ENCODE measurements around the gene AHNAK2. TPM values are rescaled to one million over a fixed set of nuclear protein-coding genes. Genes with fewer than 3 reads are reported as not detected.

The AHNAK2 gene
- total RNA-seq, 2 donors from 2014 or later = 5.1 to 21.5 TPM

DNA sequence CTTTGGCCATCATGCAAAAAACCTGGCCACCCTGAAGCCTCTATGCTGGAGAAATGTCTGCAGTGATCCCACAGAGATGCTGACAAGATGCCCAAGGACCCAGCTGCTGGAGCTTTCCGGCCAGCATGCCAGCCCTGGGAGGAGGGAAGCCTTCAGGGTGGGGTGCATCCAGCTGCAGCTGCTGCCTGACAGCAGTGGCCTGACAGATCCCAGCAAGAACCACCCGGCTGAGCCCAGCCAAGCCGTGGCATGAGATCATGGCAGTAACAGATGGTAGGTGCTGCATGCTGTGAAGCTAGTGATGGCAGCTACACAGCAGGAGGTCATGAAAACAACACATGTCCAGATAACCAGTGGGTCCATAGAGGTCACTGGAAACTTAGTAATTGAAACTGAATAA lies 21.2 kb upstream of the AHNAK2 start:
- no peak overlapping the region for H3K27ac ChIP-seq
- H3K9ac ChIP-seq (ENCODE audit: low read depth in 2 of 2, low read length in 2 of 2) = no peak overlapping the region
- H3K4me1 ChIP-seq = no peaks in the 10 kb centered on the region
- no peak overlapping the region for H3K4me3 ChIP-seq
- TF ChIP-seq CTCF (IDR thresholded peaks at IDR 0.05) = no peak
- no peaks in the 10 kb centered on the region for H3K9me3 ChIP-seq
- no peaks in the 10 kb centered on the region for H3K27me3 ChIP-seq
- H3K36me3 ChIP-seq = no peaks in the 10 kb centered on the region
- DNase-seq = no peak
- intact Hi-C loops (cut with DNase I) = no loop called here

GRCh38 chr14:104998801-104999200 lies 20.6 kb upstream of the AHNAK2 start:
- H3K4me3 ChIP-seq = no peak overlapping the region
- intact Hi-C loops (cut with DNase I) = no loop called here
- no peaks in the 10 kb centered on the region for H3K9me3 ChIP-seq
- H3K27ac ChIP-seq = no peak overlapping the region
- TF ChIP-seq CTCF (IDR thresholded peaks at IDR 0.05) = no peak
- H3K27me3 ChIP-seq = no peaks in the 10 kb centered on the region
- H3K4me1 ChIP-seq = no peaks in the 10 kb centered on the region
- H3K36me3 ChIP-seq = no peaks in the 10 kb centered on the region
- DNase-seq = no peak
- no peak overlapping the region for H3K9ac ChIP-seq (ENCODE audit: low read depth in 2 of 2, low read length in 2 of 2)

GRCh38 chr14:104996483-104996882 lies 18.3 kb upstream of the AHNAK2 start:
- no peak for DNase-seq
- H3K27me3 ChIP-seq = no peaks in the 10 kb centered on the region
- intact Hi-C loops (cut with DNase I) = no loop called here
- H3K9me3 ChIP-seq = no peaks in the 10 kb centered on the region
- H3K4me3 ChIP-seq = no peak overlapping the region
- H3K4me1 ChIP-seq = no peaks in the 10 kb centered on the region
- no peak for TF ChIP-seq CTCF (IDR thresholded peaks at IDR 0.05)
- no peak overlapping the region for H3K9ac ChIP-seq (ENCODE audit: low read depth in 2 of 2, low read length in 2 of 2)
- H3K27ac ChIP-seq = no peak overlapping the region
- no peaks in the 10 kb centered on the region for H3K36me3 ChIP-seq

- intact Hi-C loops (cut with DNase I) = no loop called here
- Histone ChIP-seq H3K9me3 (no peaks in the 10 kb centered on the region), H3K27ac (no peak overlapping the region), H3K4me1 (no peaks in the 10 kb centered on the region), H3K27me3 (no peaks in the 10 kb centered on the region), H3K9ac (ENCODE audit: low read depth in 2 of 2, low read length in 2 of 2) (no peak overlapping the region), H3K4me3 (no peak overlapping the region), H3K36me3 (no peaks in the 10 kb centered on the region)
- no peak for TF ChIP-seq CTCF (IDR thresholded peaks at IDR 0.05)
- no peak for DNase-seq
Observed at GRCh38 chr14:104996032-104996431, 17.9 kb upstream of the AHNAK2 start.

DNA sequence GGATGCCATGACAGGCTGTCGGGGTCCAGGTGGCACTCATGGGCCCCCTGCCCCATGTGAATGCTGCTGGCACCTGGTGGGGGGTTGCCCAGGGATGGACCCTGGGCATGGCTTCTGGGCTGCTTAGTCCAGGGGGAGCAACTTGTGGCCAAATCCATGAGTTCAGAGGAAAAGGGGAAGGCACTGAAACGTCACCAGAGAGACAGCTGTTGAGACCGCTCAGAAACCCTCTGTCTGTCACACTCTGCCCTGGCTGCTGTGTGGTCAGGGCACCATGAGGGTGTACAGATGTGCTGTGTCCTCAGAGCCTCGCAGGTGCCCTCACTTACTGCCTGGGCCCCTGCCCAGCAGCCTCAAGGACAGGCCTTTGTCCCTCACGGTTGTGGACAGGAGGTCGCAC lies 16.8 kb upstream of the AHNAK2 start:
- no peaks in the 10 kb centered on the region for H3K27me3 ChIP-seq
- no peak overlapping the region for H3K4me3 ChIP-seq
- no peak for DNase-seq
- intact Hi-C loops (cut with DNase I) = no loop called here
- H3K27ac ChIP-seq = no peak overlapping the region
- no peaks in the 10 kb centered on the region for H3K36me3 ChIP-seq
- H3K4me1 ChIP-seq = no peaks in the 10 kb centered on the region
- no peaks in the 10 kb centered on the region for H3K9me3 ChIP-seq
- TF ChIP-seq CTCF (IDR thresholded peaks at IDR 0.05) = no peak
- H3K9ac ChIP-seq (ENCODE audit: low read depth in 2 of 2, low read length in 2 of 2) = no peak overlapping the region

Data from colonic mucosa (tissue), 4 donors.